SK-N-SH (cell line): ENCODE measurements around the gene ZBTB47. TPM values are rescaled to one million over a fixed set of nuclear protein-coding genes. Genes with fewer than 3 reads are reported as not detected.

Source experiments
- CTCF ChIA-PET: fragments of 300-600, 350-600 bp; formaldehyde crosslinking; extraction: SDS; loops from one replicate; lab custom pipeline; 2021; lab: Yijun Ruan, JAX
- POLR2A ChIA-PET: fragments of 350-600 bp; sonication (Branson Sonifier 250); formaldehyde crosslinking; extraction: SDS; loops from one replicate; lab custom pipeline; 2020; ENCODE audit warnings: antibody characterized with exemption, inconsistent platforms; lab: Yijun Ruan, JAX
- DNase-seq: peaks from one replicate; pipeline ENCODE4 v3.0.0; 2012
- H2AFZ ChIP-seq: fragments of 200-600 bp; sonication (generic); 2 replicates; pipeline ENCODE4 v1.8.1; 2016; ENCODE audit warnings: antibody characterized with exemption, mild to moderate bottlenecking, low read depth
- H3F3A ChIP-seq: fragments of 200-600 bp; sonication (generic); replicated peaks from 2 replicates; pipeline ENCODE3; 2016; ENCODE audit warnings: antibody characterized with exemption, mild to moderate bottlenecking; ENCODE audit not compliant: insufficient read depth
- H3K27ac ChIP-seq, 2 experiments: fragments of 200-500 bp in 1 of 2; fragments of 200-600 bp in 1 of 2; sonication (Bioruptor generic) in 1 of 2; sonication (generic), shearing (Covaris generic) in 1 of 2; 2 replicates each; pipeline versions ENCODE4 v1.5.1 to v1.6.1; 2014 to 2016; ENCODE audit warnings: low read depth in 2 of 2, inconsistent platforms in 1 of 2, low read length in 1 of 2, mild to moderate bottlenecking in 1 of 2, mixed read lengths in 1 of 2
- H3K27me3 ChIP-seq: fragments of 200-600 bp; sonication (generic), shearing (Covaris generic); 2 replicates; pipeline ENCODE4 v1.6.1; 2016; ENCODE audit warnings: mixed run types; ENCODE audit not compliant: insufficient read depth
- H3K36me3 ChIP-seq, 2 experiments: fragments of 200-500 bp in 1 of 2; fragments of 200-600 bp in 1 of 2; sonication (Bioruptor generic) in 1 of 2; sonication (generic) in 1 of 2; replicated peaks in 1 of 2; 2 replicates each; pipeline versions ENCODE3 to v1.5.1; 2014 to 2016; ENCODE audit warnings: low read length in 1 of 2, mild to moderate bottlenecking in 1 of 2; ENCODE audit not compliant: insufficient read depth in 2 of 2, control insufficient read depth in 1 of 2
- H3K4me1 ChIP-seq, 2 experiments: fragments of 200-500 bp in 1 of 2; fragments of 200-600 bp in 1 of 2; sonication (Bioruptor generic) in 1 of 2; sonication (generic), shearing (Covaris generic) in 1 of 2; 2 replicates each; pipeline versions ENCODE4 v1.5.1 to v1.6.1; 2014 to 2016; ENCODE audit warnings: low read depth in 1 of 2, low read length in 1 of 2, mixed run types in 1 of 2; ENCODE audit not compliant: insufficient read depth in 2 of 2, control insufficient read depth in 1 of 2
- H3K4me2 ChIP-seq: fragments of 200-600 bp; sonication (generic), shearing (Covaris generic); 2 replicates; pipeline ENCODE4 v1.6.1; 2017; ENCODE audit warnings: mixed run types
- H3K4me3 ChIP-seq, 2 experiments: fragments of 200-500 bp in 1 of 2; fragments of 200-600 bp in 1 of 2; sonication (Bioruptor generic) in 1 of 2; sonication (generic), shearing (Covaris generic) in 1 of 2; 2 replicates each; pipeline versions ENCODE4 v1.5.1 to v1.8.1; 2014 to 2016; ENCODE audit warnings: low read depth in 2 of 2, inconsistent platforms in 1 of 2, low read length in 1 of 2, mild to moderate bottlenecking in 1 of 2, mixed read lengths in 1 of 2, moderate library complexity in 1 of 2
- H3K79me2 ChIP-seq: fragments of 200-600 bp; sonication (generic); 2 replicates; pipeline ENCODE4 v1.8.1; 2017; ENCODE audit warnings: mild to moderate bottlenecking; ENCODE audit not compliant: insufficient read depth
- H3K9ac ChIP-seq: fragments of 200-600 bp; sonication (generic); 2 replicates; pipeline ENCODE4 v1.6.1; 2017; ENCODE audit warnings: mixed run types
- H3K9me2 ChIP-seq: fragments of 200-600 bp; sonication (generic); 2 replicates; pipeline ENCODE4 v1.6.1; 2017; ENCODE audit warnings: mixed run types
- H3K9me3 ChIP-seq: fragments of 200-600 bp; sonication (generic); 2 replicates; pipeline ENCODE4 v1.6.1; 2017; ENCODE audit warnings: mixed run types, mild to moderate bottlenecking, moderate library complexity
- H4K20me1 ChIP-seq: fragments of 200-600 bp; sonication (generic); 2 replicates; pipeline ENCODE4 v1.6.1; 2017; ENCODE audit warnings: mild to moderate bottlenecking, mixed run types; ENCODE audit not compliant: insufficient read depth
- ELF1 ChIP-seq: IDR thresholded peaks from 2 replicates; pipeline ENCODE4 v1.4.0; 2012
- EP300 ChIP-seq, 2 experiments: IDR thresholded peaks; 2 replicates each; pipeline versions ENCODE4 v1.4.0 to v1.6.1; 2012; ENCODE audit warnings: borderline replicate concordance in 1 of 2, low read depth in 1 of 2, low read length in 1 of 2
- FOSL2 ChIP-seq: IDR thresholded peaks from 2 replicates; pipeline ENCODE4 v1.4.0; 2012; ENCODE audit warnings: low read depth, mild to moderate bottlenecking, moderate library complexity, borderline replicate concordance
- FOXJ3 ChIP-seq: sonication (generic); formaldehyde crosslinking; IDR thresholded peaks from 2 replicates; pipeline ENCODE4 v1.5.1; 2020; ENCODE audit warnings: mild to moderate bottlenecking, missing genetic modification reagents
- FOXM1 ChIP-seq: IDR thresholded peaks from 2 replicates; pipeline ENCODE4 v1.4.0; 2012; ENCODE audit warnings: low read depth, mild to moderate bottlenecking
- GATA2 ChIP-seq: sonication (generic); formaldehyde crosslinking; IDR thresholded peaks from 2 replicates; pipeline ENCODE4 v1.5.0; 2020; ENCODE audit warnings: mild to moderate bottlenecking, missing genetic modification reagents
- JUND ChIP-seq: IDR thresholded peaks from 2 replicates; pipeline ENCODE4 v1.4.0; 2012
- MEF2A ChIP-seq: IDR thresholded peaks from 2 replicates; pipeline ENCODE4 v1.4.0; 2012; ENCODE audit warnings: low read depth, borderline replicate concordance
- MXI1 ChIP-seq: IDR thresholded peaks from 2 replicates; pipeline ENCODE4 v1.6.1; 2012; ENCODE audit warnings: mild to moderate bottlenecking, low read depth, low read length, improper control_type of control experiment
- RCOR1 ChIP-seq: fragments of 150-350 bp; IDR thresholded peaks from 2 replicates; pipeline ENCODE4 v1.6.1; 2017; ENCODE audit warnings: antibody characterized with exemption, low read length
- RFX5 ChIP-seq: IDR thresholded peaks from 2 replicates; pipeline ENCODE4 v1.6.1; 2012; ENCODE audit warnings: mild to moderate bottlenecking, improper control_type of control experiment, low read length
- SMC3 ChIP-seq: IDR thresholded peaks from 2 replicates; pipeline ENCODE4 v1.6.1; 2012; ENCODE audit warnings: low read depth, low read length, improper control_type of control experiment
- TEAD4 ChIP-seq: IDR thresholded peaks from 2 replicates; pipeline ENCODE4 v1.4.0; 2012; ENCODE audit warnings: mild to moderate bottlenecking, borderline replicate concordance; ENCODE audit not compliant: insufficient read depth
- WGBS: methylation state at CpG from one replicate; pipeline ENCODE4 v1.1.6; 2017; ENCODE audit warnings: low lambda C conversion rate; 5-methylcytosine and 5-hydroxymethylcytosine counted together
- polyA plus RNA-seq, 3 experiments: library from polyadenylated mRNA; depleted of rRNA; stranded (reverse); fragments of >200 nt; gene quantifications; 2 replicates each; pipeline ENCODE4 v1.2.3, GENCODE V29; 2012
- TF ChIP-seq, protein P1 (sequence below): IDR thresholded peaks from 2 replicates; pipeline ENCODE4 v1.6.1; 2012; ENCODE audit warnings: mild to moderate bottlenecking, low read depth, low read length, moderate library complexity
- TF ChIP-seq, protein P2 (sequence below): fragments of 150-350 bp; IDR thresholded peaks from 2 replicates; pipeline ENCODE4 v1.6.1; 2017; ENCODE audit warnings: antibody characterized with exemption, low read length, low read depth, borderline replicate concordance

Gene ZBTB47
- polyA plus RNA-seq, 1 of the 3 experiments (the other 2 are of a cell fraction), result 9.9 TPM

DNA sequence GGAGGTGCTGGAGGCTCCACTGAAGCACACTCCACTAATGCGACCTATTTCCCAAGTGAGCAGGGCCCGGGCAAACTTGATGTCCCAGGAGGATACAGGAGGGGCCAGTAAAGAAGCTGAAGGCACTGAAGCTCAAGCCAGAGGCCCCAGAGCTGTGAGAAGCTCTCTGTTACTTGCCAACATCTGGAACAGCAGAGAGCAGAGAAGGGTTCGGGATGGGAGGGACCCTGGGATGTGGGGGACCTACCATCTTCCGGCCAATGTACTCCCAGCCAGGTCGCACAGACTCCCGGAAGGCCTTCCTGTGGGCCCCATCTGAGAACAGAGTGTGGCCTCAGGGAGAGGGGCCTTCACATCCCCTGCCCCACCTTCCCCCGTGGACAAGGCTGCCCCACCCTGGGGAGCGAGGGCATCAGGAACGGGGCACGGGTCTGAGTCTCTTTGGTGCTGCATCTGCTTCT, 46.0 kb downstream of the ZBTB47 start:
- no peaks in the 10 kb centered on the region for H4K20me1 ChIP-seq
- no peaks in the 10 kb centered on the region; a peak in 1 of 4 replicates for H3K4me1 ChIP-seq
- no peaks in the 10 kb centered on the region for H3K27me3 ChIP-seq
- no peak for TF ChIP-seq JUND
- TF ChIP-seq RFX5, result no peak
- no peak for TF ChIP-seq MEF2A
- TF ChIP-seq SMC3, result no peak
- TF ChIP-seq FOXM1, result no peak
- TF ChIP-seq EP300 (IDR thresholded peaks at IDR 0.05; ENCODE audit: borderline replicate concordance in 1 of 2, low read depth in 1 of 2, low read length in 1 of 2), result no peak
- no peak for TF ChIP-seq RCOR1
- TF ChIP-seq FOXJ3, result no peak
- TF ChIP-seq MXI1, result no peak
- TF ChIP-seq, protein P1, sequence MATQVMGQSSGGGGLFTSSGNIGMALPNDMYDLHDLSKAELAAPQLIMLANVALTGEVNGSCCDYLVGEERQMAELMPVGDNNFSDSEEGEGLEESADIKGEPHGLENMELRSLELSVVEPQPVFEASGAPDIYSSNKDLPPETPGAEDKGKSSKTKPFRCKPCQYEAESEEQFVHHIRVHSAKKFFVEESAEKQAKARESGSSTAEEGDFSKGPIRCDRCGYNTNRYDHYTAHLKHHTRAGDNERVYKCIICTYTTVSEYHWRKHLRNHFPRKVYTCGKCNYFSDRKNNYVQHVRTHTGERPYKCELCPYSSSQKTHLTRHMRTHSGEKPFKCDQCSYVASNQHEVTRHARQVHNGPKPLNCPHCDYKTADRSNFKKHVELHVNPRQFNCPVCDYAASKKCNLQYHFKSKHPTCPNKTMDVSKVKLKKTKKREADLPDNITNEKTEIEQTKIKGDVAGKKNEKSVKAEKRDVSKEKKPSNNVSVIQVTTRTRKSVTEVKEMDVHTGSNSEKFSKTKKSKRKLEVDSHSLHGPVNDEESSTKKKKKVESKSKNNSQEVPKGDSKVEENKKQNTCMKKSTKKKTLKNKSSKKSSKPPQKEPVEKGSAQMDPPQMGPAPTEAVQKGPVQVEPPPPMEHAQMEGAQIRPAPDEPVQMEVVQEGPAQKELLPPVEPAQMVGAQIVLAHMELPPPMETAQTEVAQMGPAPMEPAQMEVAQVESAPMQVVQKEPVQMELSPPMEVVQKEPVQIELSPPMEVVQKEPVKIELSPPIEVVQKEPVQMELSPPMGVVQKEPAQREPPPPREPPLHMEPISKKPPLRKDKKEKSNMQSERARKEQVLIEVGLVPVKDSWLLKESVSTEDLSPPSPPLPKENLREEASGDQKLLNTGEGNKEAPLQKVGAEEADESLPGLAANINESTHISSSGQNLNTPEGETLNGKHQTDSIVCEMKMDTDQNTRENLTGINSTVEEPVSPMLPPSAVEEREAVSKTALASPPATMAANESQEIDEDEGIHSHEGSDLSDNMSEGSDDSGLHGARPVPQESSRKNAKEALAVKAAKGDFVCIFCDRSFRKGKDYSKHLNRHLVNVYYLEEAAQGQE, result no peak
- TF ChIP-seq GATA2 (CRISPR knock-in tag), result no peak
- TF ChIP-seq TEAD4, result no peak
- TF ChIP-seq, protein P2, sequence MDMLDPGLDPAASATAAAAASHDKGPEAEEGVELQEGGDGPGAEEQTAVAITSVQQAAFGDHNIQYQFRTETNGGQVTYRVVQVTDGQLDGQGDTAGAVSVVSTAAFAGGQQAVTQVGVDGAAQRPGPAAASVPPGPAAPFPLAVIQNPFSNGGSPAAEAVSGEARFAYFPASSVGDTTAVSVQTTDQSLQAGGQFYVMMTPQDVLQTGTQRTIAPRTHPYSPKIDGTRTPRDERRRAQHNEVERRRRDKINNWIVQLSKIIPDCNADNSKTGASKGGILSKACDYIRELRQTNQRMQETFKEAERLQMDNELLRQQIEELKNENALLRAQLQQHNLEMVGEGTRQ, result no peak
- TF ChIP-seq FOSL2, result no peak
- no peak for TF ChIP-seq ELF1
- no peaks in the 10 kb centered on the region for H3F3A ChIP-seq
- H3K27ac ChIP-seq, result no peak overlapping the region
- H3K4me3 ChIP-seq, result no peak overlapping the region
- no peaks in the 10 kb centered on the region for H3K9me3 ChIP-seq
- DNase-seq, result peak; percentile 27
- H3K4me2 ChIP-seq, result no peak overlapping the region
- CTCF ChIA-PET, result interaction anchor here (0.7 to 0.8 kb wide), 2 partner anchors 8 to 45 kb away, joined by 3 to 4 read pairs; no protein-coding TSS in a partner anchor
- no peaks in the 10 kb centered on the region for H3K9me2 ChIP-seq
- no peak overlapping the region for H2AFZ ChIP-seq
- no peak overlapping the region for H3K9ac ChIP-seq
- POLR2A ChIA-PET, result no interaction called here
- no peaks in the 10 kb centered on the region for H3K36me3 ChIP-seq
- 64% methylated on average over 5 of the region's 10 CpGs for WGBS
- H3K79me2 ChIP-seq, result no peaks in the 10 kb centered on the region
